Choroid plexus epithelial cell (primary cell): ENCODE data around the gene ZBTB45.
A peak's percentile ranks its signal among the peaks of the same experiment; 100 is the strongest.
"Not testable (repeated sequence)": the region's sequence is repeated elsewhere in the genome, so short reads cannot be mapped to it uniquely, and the experiment has no call there.

ENCODE experiments used
- DNase-seq: peaks from one replicate; pipeline ENCODE4 v3.0.0-alpha.2; 2010; ENCODE audit warnings: low read depth
- H3K4me3 ChIP-seq: 2 replicates; pipeline ENCODE4 v1.5.1; 2011; ENCODE audit warnings: low read depth, mild to moderate bottlenecking, control low read depth, low read length, moderate library complexity
- CTCF ChIP-seq: conservative IDR thresholded peaks from 2 replicates; pipeline ENCODE4 v1.5.1; 2011; ENCODE audit warnings: low read depth, mild to moderate bottlenecking, control low read depth, inconsistent platforms, low read length, moderate library complexity

The ZBTB45 gene

GRCh38 chr19:58543826-58544590 lies 24.4 kb upstream of the ZBTB45 start, which contains the start of gene TRIM28:
TRIM28 (plus strand) TSS chr19:58544064; CDS start chr19:58544758, 694 bp downstream.
- peak within 1 kb of the TSS; percentile 85 for H3K4me3 ChIP-seq
- peak; percentile 99 for DNase-seq
- TF ChIP-seq CTCF: no peak

- DNase-seq, H3K4me3 ChIP-seq: not testable (repeated sequence)
Measured at GRCh38 chr19:58542641-58543372, 23.2 kb upstream of the ZBTB45 start.

- H3K4me3 ChIP-seq, DNase-seq: not testable (repeated sequence)
Measured at GRCh38 chr19:58539169-58539559, 19.6 kb upstream of the ZBTB45 start.

- no peak for DNase-seq
- TF ChIP-seq CTCF: no peak
- H3K4me3 ChIP-seq: peak overlapping the region; percentile 47
Measured at GRCh38 chr19:58538257-58539168, 18.9 kb upstream of the ZBTB45 start.

GRCh38 chr19:58536852-58537798 lies 17.5 kb upstream of the ZBTB45 start:
- H3K4me3 ChIP-seq: no peak overlapping the region
- DNase-seq: no peak
- TF ChIP-seq CTCF: no peak

GRCh38 chr19:58535857-58536256 lies 16.2 kb upstream of the ZBTB45 start:
- TF ChIP-seq CTCF: no peak
- no peak for DNase-seq
- no peak overlapping the region for H3K4me3 ChIP-seq
